Epithelial cell of umbilical artery (primary cell): Measurements from ENCODE around the gene RPSA. TPM values are rescaled to one million over a fixed set of nuclear protein-coding genes. Genes with fewer than 3 reads are reported as not detected.

Source experiments
- total RNA-seq: library from RNA; depleted of rRNA; stranded (reverse); fragments of >200 nt; gene quantifications from 2 replicates; pipeline ENCODE4 v1.2.3, GENCODE V29; 2014

The RPSA gene
- 1,198 and 1,521 TPM in 2 replicates for total RNA-seq

GRCh38 chr3:39406368-39407258 is at the start of gene RPSA:
TSS of gene RPSA (plus strand) at chr3:39406720. CDS start at chr3:39407654, 934 bp downstream.

GRCh38 chr3:39383045-39383880 is 23.3 kb upstream of the RPSA start, which contains the start of gene SLC25A38:
TSS of gene SLC25A38 (plus strand) at chr3:39383370. CDS start at chr3:39383725, 355 bp downstream.

Other genes with a start within 250 kb of the RPSA start
- gene XIRP1, start 214.1 kb upstream of the RPSA start, total RNA-seq: not detected in 2 replicates
- not detected in 2 replicates for gene CX3CR1, start 126.7 kb upstream of the RPSA start, total RNA-seq
- gene CCR8, start 77.0 kb upstream of the RPSA start, total RNA-seq: not detected in 2 replicates
- gene SLC25A38, start 23.4 kb upstream of the RPSA start, total RNA-seq: 16.7 and 16.9 TPM in 2 replicates
- not detected in 2 replicates for gene MOBP, start 61.0 kb downstream of the RPSA start, total RNA-seq